ENCODE measurements around the gene SLC4A11.

DNA sequence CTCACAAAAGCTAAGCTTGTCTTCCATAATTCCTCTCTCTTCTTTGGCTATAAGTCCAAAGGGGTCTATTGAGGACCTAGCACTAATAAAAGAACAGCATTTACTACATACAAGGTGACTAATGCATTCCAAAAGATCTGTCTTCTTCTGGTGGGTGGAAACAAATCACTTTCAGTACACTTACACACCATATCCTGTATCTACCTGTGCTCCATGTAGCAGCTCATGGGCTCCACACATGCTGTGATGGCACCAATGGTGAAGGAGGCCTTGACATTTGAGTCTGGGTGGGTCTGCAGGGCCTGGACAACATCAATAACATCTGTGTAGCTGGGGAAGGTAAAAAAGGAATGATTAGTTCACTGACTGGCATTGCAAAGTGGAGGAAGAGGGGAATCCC lies 42.4 kb upstream of the SLC4A11 start:
- TF ChIP-seq CEBPB (IDR thresholded peaks at IDR 0.05) (no peak), TAF1 (IDR thresholded peaks at IDR 0.05; ENCODE audit: low read depth) (no peak), RAD21 (IDR thresholded peaks at IDR 0.05; ENCODE audit: low read depth) (no peak), EGR1 (IDR thresholded peaks at IDR 0.05) (no peak), EP300 (IDR thresholded peaks at IDR 0.05; ENCODE audit: borderline replicate concordance) (no peak), FOXM1 (IDR thresholded peaks at IDR 0.05; ENCODE audit: borderline replicate concordance, low read depth) (no peak), ZBTB7A (IDR thresholded peaks at IDR 0.05; ENCODE audit: low read depth) (no peak), TCF12 (IDR thresholded peaks at IDR 0.05; ENCODE audit: low read depth) (no peak)
- TF ChIP-seq, protein P1, sequence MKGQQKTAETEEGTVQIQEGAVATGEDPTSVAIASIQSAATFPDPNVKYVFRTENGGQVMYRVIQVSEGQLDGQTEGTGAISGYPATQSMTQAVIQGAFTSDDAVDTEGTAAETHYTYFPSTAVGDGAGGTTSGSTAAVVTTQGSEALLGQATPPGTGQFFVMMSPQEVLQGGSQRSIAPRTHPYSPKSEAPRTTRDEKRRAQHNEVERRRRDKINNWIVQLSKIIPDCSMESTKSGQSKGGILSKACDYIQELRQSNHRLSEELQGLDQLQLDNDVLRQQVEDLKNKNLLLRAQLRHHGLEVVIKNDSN (IDR thresholded peaks at IDR 0.05), result no peak
- TF ChIP-seq, protein P2, sequence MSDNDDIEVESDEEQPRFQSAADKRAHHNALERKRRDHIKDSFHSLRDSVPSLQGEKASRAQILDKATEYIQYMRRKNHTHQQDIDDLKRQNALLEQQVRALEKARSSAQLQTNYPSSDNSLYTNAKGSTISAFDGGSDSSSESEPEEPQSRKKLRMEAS (IDR thresholded peaks at IDR 0.05), result no peak
- TF ChIP-seq, protein P3, sequence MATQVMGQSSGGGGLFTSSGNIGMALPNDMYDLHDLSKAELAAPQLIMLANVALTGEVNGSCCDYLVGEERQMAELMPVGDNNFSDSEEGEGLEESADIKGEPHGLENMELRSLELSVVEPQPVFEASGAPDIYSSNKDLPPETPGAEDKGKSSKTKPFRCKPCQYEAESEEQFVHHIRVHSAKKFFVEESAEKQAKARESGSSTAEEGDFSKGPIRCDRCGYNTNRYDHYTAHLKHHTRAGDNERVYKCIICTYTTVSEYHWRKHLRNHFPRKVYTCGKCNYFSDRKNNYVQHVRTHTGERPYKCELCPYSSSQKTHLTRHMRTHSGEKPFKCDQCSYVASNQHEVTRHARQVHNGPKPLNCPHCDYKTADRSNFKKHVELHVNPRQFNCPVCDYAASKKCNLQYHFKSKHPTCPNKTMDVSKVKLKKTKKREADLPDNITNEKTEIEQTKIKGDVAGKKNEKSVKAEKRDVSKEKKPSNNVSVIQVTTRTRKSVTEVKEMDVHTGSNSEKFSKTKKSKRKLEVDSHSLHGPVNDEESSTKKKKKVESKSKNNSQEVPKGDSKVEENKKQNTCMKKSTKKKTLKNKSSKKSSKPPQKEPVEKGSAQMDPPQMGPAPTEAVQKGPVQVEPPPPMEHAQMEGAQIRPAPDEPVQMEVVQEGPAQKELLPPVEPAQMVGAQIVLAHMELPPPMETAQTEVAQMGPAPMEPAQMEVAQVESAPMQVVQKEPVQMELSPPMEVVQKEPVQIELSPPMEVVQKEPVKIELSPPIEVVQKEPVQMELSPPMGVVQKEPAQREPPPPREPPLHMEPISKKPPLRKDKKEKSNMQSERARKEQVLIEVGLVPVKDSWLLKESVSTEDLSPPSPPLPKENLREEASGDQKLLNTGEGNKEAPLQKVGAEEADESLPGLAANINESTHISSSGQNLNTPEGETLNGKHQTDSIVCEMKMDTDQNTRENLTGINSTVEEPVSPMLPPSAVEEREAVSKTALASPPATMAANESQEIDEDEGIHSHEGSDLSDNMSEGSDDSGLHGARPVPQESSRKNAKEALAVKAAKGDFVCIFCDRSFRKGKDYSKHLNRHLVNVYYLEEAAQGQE (IDR thresholded peaks at IDR 0.05; ENCODE audit: low read depth), result no peak
